MM.1S (cell line): ENCODE results near the gene ZNF473.

Experiments
- EZH2 ChIP-seq: fragments of 300-600 bp; sonication (generic); optimal IDR thresholded peaks from 2 replicates; pipeline ENCODE3; 2017; ENCODE audit warnings: low read depth, mild to moderate bottlenecking, antibody characterized with exemption, low read length, mixed read lengths
- TF ChIP-seq, protein P1 (sequence below): fragments of 300-600 bp; sonication (generic); IDR thresholded peaks from 2 replicates; pipeline ENCODE4 v1.5.1; 2016; ENCODE audit warnings: antibody characterized with exemption, low read length, mixed read lengths

GRCh38 chr19:49986354-49986753 lies 39.5 kb upstream of the ZNF473 start:
- TF ChIP-seq, protein P1, sequence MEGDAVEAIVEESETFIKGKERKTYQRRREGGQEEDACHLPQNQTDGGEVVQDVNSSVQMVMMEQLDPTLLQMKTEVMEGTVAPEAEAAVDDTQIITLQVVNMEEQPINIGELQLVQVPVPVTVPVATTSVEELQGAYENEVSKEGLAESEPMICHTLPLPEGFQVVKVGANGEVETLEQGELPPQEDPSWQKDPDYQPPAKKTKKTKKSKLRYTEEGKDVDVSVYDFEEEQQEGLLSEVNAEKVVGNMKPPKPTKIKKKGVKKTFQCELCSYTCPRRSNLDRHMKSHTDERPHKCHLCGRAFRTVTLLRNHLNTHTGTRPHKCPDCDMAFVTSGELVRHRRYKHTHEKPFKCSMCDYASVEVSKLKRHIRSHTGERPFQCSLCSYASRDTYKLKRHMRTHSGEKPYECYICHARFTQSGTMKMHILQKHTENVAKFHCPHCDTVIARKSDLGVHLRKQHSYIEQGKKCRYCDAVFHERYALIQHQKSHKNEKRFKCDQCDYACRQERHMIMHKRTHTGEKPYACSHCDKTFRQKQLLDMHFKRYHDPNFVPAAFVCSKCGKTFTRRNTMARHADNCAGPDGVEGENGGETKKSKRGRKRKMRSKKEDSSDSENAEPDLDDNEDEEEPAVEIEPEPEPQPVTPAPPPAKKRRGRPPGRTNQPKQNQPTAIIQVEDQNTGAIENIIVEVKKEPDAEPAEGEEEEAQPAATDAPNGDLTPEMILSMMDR = no peak
- no peak for TF ChIP-seq EZH2
